Muscle of leg (tissue), 11 donors: ENCODE data around the gene ELMO3. TPM values are rescaled to one million over a fixed set of nuclear protein-coding genes. Genes with fewer than 3 reads are reported as not detected.
A peak's percentile ranks its signal among the peaks of the same experiment; 100 is the strongest.

Experiments used
- DNase-seq: peaks from one replicate; pipeline ENCODE4 v3.0.0; 2013
- H3K27ac ChIP-seq: one replicate; pipeline ENCODE4 v1.5.1; 2013; ENCODE audit warnings: mild to moderate bottlenecking, low read length, control low read depth
- H3K27me3 ChIP-seq: one replicate; pipeline ENCODE4 v1.6.1; 2013; ENCODE audit warnings: low read length; ENCODE audit not compliant: control insufficient read depth, insufficient read depth
- H3K36me3 ChIP-seq: one replicate; pipeline ENCODE4 v1.6.1; 2013; ENCODE audit warnings: low read length; ENCODE audit not compliant: control insufficient read depth, insufficient read depth
- H3K4me1 ChIP-seq: one replicate; pipeline ENCODE4 v1.6.1; 2013; ENCODE audit warnings: low read length; ENCODE audit not compliant: control insufficient read depth, insufficient read depth
- H3K4me3 ChIP-seq: one replicate; pipeline ENCODE4 v1.5.1; 2013; ENCODE audit warnings: low read length, control low read depth
- H3K9me3 ChIP-seq: replicated peaks from 2 replicates; pipeline ENCODE4 v1.6.1; 2013; ENCODE audit warnings: low read depth, low read length; ENCODE audit not compliant: control insufficient read depth
- WGBS: methylation state at CpG from one replicate; pipeline ENCODE4 v1.1.5; 2013; ENCODE audit warnings: missing lambda C conversion rate; ENCODE audit not compliant: insufficient coverage; 5-methylcytosine and 5-hydroxymethylcytosine counted together
- polyA plus RNA-seq, 8 donors: library from polyadenylated mRNA; unstranded; fragments of 120-200 nt; gene quantifications; one replicate each; pipeline versions ENCODE4 v1.2.1 to v1.2.3, GENCODE V29; 2013; ENCODE audit warnings: inconsistent platforms in 1 of 8, low replicate concordance in 1 of 8; ENCODE audit not compliant: insufficient read length in 8 of 8, insufficient read depth in 1 of 8
- total RNA-seq: library from RNA; stranded (reverse); fragments of 120-200 nt; gene quantifications from one replicate; pipeline ENCODE4 v1.2.4, GENCODE V29; 2013

The ELMO3 gene
- total and polyA plus RNA-seq, 9 donors, result 0.68 to 3.3 (median 1.3) TPM

DNA sequence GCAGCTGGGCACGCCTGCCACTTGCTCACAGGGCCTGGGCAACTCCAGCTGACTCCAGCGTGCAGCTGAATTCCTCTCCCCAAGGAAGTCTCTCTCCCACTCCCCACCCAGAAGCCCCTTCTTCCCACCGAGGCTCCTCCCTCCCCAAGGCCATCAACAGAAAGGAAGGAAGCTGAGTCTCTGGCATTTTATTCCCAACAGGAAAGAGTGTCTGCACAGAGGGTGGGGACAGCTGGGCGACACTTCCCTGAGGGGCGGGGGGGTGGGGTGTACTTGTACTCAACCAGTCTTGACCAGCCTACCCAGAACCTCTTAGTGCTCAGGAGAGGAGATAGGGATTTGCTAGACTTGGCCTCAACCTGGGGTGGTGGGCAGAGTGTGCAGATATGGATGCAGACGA lies 8.9 kb upstream of the ELMO3 start, which contains the start of gene EXOC3L1:
Gene EXOC3L1, minus strand, starts transcription at position 96 of the 400 bp plus-strand sequence. CDS start 460 bp downstream, outside the sequence.
- Histone ChIP-seq H3K27ac (peak within 1 kb of the TSS; percentile 53), H3K36me3 (peaks cover 18% of the 10 kb centered on the region), H3K27me3 (no peaks in the 10 kb centered on the region), H3K4me1 (peaks cover 81% of the 10 kb centered on the region), H3K9me3 (no peaks in the 10 kb centered on the region), H3K4me3 (peak within 1 kb of the TSS; percentile 22)
- no peak for DNase-seq
- 21% methylated on average over 3 of the region's 6 CpGs for WGBS

GRCh38 chr16:67190448-67191399 lies 8.2 kb upstream of the ELMO3 start:
- Histone ChIP-seq H3K27ac (peak overlapping the region; percentile 53), H3K36me3 (peaks cover 25% of the 10 kb centered on the region), H3K4me3 (no peak overlapping the region), H3K4me1 (peaks cover 75% of the 10 kb centered on the region), H3K9me3 (no peaks in the 10 kb centered on the region), H3K27me3 (no peaks in the 10 kb centered on the region)
- 68% methylated on average over 4 of the region's 13 CpGs for WGBS
- DNase-seq, result no peak

DNA sequence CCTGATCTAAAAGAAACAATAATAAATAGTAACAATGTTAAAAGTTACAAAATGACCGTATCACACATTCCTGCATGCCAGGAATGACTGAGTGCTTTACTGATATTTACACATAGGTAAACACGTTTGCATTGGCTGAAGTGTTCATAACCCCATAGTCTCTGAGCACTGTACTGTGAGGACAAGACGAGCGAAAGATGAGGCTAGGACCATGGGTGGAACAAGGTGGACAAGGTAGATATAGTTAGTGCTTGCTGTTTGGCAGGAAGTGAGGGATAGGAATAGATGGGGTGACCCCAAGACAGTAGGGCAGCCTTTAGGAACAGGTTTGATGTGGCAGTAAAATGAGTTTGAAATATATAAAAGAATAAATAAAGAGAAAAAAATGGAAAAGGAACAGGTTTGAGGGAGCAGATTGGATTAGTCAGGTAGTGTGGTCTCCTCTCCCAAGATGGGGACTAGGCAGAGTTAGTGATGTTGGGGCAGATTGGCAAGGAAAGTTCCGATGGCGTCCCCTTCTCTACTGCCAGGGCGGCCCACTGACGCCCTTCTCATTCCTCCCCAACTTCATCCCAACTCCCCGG lies 7.4 kb upstream of the ELMO3 start:
- Histone ChIP-seq H3K4me1 (peaks cover 67% of the 10 kb centered on the region), H3K27me3 (no peaks in the 10 kb centered on the region), H3K4me3 (peak overlapping the region; percentile 95), H3K27ac (no peak overlapping the region), H3K36me3 (peaks cover 33% of the 10 kb centered on the region), H3K9me3 (no peaks in the 10 kb centered on the region)
- WGBS, result 40% methylated on average over 2 of the region's 9 CpGs
- DNase-seq, result no peak

DNA sequence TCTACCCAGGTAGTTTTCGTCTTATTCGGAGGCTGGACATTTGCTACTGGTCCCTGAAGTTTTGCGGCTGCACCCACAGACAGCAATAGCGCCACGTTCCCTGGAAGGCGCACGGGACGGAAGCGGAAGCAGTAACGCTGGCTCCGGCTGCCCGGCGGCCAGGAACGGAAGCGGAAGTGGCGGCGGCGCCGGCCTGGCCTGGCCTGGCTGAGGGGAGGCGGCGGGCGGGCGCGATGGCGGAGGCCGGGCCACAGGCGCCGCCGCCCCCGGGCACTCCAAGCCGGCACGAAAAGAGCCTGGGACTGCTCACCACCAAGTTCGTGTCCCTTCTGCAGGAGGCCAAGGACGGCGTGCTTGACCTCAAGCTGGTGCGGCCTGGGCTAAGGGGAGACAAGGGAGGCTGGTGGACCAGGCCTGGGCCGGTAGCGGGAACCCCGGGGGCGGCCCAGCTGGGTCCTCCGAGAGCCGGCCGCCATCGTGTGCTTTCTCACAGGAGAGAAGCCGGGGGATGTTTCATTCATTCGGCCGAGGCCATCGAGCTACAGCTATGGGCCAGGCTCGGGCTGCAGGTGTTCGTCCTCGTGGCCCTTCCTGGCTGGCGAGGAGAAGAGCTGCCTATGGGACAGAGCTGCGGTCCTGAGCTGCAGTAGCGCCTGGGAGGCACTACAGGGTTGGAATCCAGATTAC lies 6.8 kb upstream of the ELMO3 start, which contains the start of gene E2F4:
Gene E2F4, plus strand, starts transcription at position 161 of the 687 bp plus-strand sequence. Its CDS starts 73 bp downstream, at position 234.
- whole genome bisulfite sequencing, result under 1% methylated on average over 54 of the region's 54 CpGs

DNA sequence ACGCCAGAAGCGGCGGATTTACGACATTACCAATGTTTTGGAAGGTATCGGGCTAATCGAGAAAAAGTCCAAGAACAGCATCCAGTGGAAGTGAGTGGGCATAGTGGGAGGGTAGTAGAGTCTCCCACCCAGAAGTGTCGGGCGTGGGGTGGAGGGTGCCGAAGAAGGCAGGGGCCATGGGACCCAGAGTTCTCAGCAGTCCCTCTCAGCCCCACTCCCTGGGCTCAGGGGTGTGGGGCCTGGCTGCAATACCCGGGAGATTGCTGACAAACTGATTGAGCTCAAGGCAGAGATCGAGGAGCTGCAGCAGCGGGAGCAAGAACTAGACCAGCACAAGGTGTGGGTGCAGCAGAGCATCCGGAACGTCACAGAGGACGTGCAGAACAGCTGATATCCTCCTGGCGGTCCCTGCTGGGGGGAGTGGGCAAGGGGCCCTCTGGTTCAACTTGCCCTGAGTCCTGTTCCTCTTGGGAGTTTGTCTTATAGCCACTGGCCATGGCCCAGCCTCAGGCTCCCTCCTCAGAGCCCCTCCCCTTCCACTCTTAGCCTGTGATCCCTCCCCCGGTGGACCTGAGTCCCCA lies 6.1 kb upstream of the ELMO3 start:
- H3K9me3 ChIP-seq, result no peaks in the 10 kb centered on the region
- no peaks in the 10 kb centered on the region for H3K27me3 ChIP-seq
- peaks cover 46% of the 10 kb centered on the region for H3K36me3 ChIP-seq
- peaks cover 56% of the 10 kb centered on the region for H3K4me1 ChIP-seq
- peak overlapping the region; percentile 95 for H3K4me3 ChIP-seq
- DNase-seq, result no peak
- 31% methylated on average over 13 of the region's 17 CpGs for WGBS
- no peak overlapping the region for H3K27ac ChIP-seq

More for the DNA sequence above, 6.8 kb upstream of the ELMO3 start, which contains the start of gene E2F4:
- peaks cover 61% of the 10 kb centered on the region for H3K4me1 ChIP-seq
- peak; percentile 97 for DNase-seq
- peaks cover 39% of the 10 kb centered on the region for H3K36me3 ChIP-seq
- no peaks in the 10 kb centered on the region for H3K9me3 ChIP-seq
- peak within 1 kb of the TSS; percentile 95 for H3K4me3 ChIP-seq
- no peaks in the 10 kb centered on the region for H3K27me3 ChIP-seq
- peak within 1 kb of the TSS; percentile 38 for H3K27ac ChIP-seq

- DNase-seq, result no peak
- peaks cover 53% of the 10 kb centered on the region for H3K36me3 ChIP-seq
- peaks cover 56% of the 10 kb centered on the region for H3K4me1 ChIP-seq
- H3K27ac ChIP-seq, result no peak overlapping the region
- no peaks in the 10 kb centered on the region for H3K9me3 ChIP-seq
- no peak overlapping the region for H3K4me3 ChIP-seq
- no peaks in the 10 kb centered on the region for H3K27me3 ChIP-seq
These were observed 5.4 kb upstream of the ELMO3 start for GRCh38 chr16:67193536-67193935.

GRCh38 chr16:67194260-67194659 lies 4.7 kb upstream of the ELMO3 start:
- Histone ChIP-seq H3K4me3 (no peak overlapping the region), H3K27ac (no peak overlapping the region), H3K9me3 (no peaks in the 10 kb centered on the region), H3K4me1 (peaks cover 54% of the 10 kb centered on the region), H3K36me3 (peaks cover 53% of the 10 kb centered on the region), H3K27me3 (no peaks in the 10 kb centered on the region)
- WGBS, result 75% methylated on average over 1 of the region's 6 CpGs
- DNase-seq, result no peak

GRCh38 chr16:67195676-67196075 lies 3.3 kb upstream of the ELMO3 start:
- Histone ChIP-seq H3K9me3 (no peaks in the 10 kb centered on the region), H3K4me1 (peaks cover 42% of the 10 kb centered on the region), H3K27ac (no peak overlapping the region), H3K36me3 (peaks cover 57% of the 10 kb centered on the region), H3K27me3 (no peaks in the 10 kb centered on the region), H3K4me3 (no peak overlapping the region)
- WGBS, result 86% methylated on average over 3 of the region's 5 CpGs
- DNase-seq, result no peak

DNA sequence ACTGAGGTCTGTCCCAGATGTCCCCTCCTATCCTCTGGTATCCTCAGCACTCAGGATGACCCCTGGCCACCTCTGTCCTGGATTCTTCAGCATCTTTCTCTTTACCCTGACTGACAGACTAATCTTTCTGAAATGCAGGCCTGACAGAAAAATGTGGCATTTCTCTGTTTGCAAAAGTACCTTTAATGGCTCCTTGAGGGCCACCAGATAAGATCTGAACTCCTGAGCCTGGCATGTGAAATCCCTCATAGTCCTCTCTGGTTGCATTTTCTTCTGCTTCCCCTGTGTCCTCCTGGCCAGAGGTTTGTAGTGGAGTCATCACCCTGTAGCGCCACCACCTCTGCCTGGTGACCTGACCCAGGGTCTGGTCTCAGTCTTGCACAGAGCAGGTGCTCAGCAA lies 2.0 kb upstream of the ELMO3 start:
- Histone ChIP-seq H3K27ac (no peak overlapping the region), H3K4me3 (no peak overlapping the region), H3K27me3 (no peaks in the 10 kb centered on the region), H3K4me1 (peaks cover 31% of the 10 kb centered on the region), H3K36me3 (peaks cover 66% of the 10 kb centered on the region), H3K9me3 (no peaks in the 10 kb centered on the region)
- WGBS, result no CpG with 5 or more reads among the region's 1 CpG
- DNase-seq, result no peak
